SH-SY5Y (cell line): ENCODE data around the gene RAD21L1.

ENCODE experiments used
- GATA2 ChIP-seq: IDR thresholded peaks from 2 replicates; pipeline ENCODE4 v1.6.1; 2011; ENCODE audit warnings: mild to moderate bottlenecking, low read depth, low read length
- GATA3 ChIP-seq: IDR thresholded peaks from 2 replicates; pipeline ENCODE4 v1.6.1; 2011; ENCODE audit warnings: low read depth, mild to moderate bottlenecking, low read length, moderate library complexity

GRCh38 chr20:1202762-1203504, 22.9 kb upstream of the RAD21L1 start, which contains the start of gene C20orf202:
- TF ChIP-seq GATA2 (no peak), GATA3 (no peak)
